Smooth muscle cell (in vitro differentiated cells): ENCODE data around the gene NUDT1. TPM values are rescaled to one million over a fixed set of nuclear protein-coding genes. Genes with fewer than 3 reads are reported as not detected.

ENCODE experiments used
- DNase-seq: peaks from one replicate; lab custom pipeline; 2025; ENCODE audit not compliant: unreplicated experiment; lab: John Stamatoyannopoulos, UW
- H2AFZ ChIP-seq: fragments of 200-600 bp; sonication (generic); 2 replicates; pipeline ENCODE4 v1.6.0; 2016; ENCODE audit warnings: antibody characterized with exemption, low read depth, mild to moderate bottlenecking
- H3F3A ChIP-seq: fragments of 200-600 bp; sonication (generic); 2 replicates; pipeline ENCODE4 v1.6.0; 2017; ENCODE audit warnings: antibody characterized with exemption, low read depth
- H3K27ac ChIP-seq: fragments of 200-600 bp; sonication (generic); 2 replicates; pipeline ENCODE4 v1.5.1; 2016; ENCODE audit warnings: low read depth, mild to moderate bottlenecking
- H3K27me3 ChIP-seq: fragments of 200-600 bp; sonication (generic); 2 replicates; pipeline ENCODE4 v1.6.1; 2016; ENCODE audit warnings: low read depth, mild to moderate bottlenecking
- H3K36me3 ChIP-seq: fragments of 200-600 bp; sonication (generic); 2 replicates; pipeline ENCODE4 v1.5.1; 2016; ENCODE audit warnings: low read depth
- H3K4me1 ChIP-seq: fragments of 200-600 bp; sonication (generic); 2 replicates; pipeline ENCODE4 v1.5.1; 2016; ENCODE audit warnings: low read depth
- H3K4me2 ChIP-seq: fragments of 200-600 bp; sonication (generic); 2 replicates; pipeline ENCODE4 v1.6.0; 2016; ENCODE audit warnings: mild to moderate bottlenecking
- H3K4me3 ChIP-seq: fragments of 200-600 bp; sonication (generic); 2 replicates; pipeline ENCODE4 v1.5.1; 2016; ENCODE audit warnings: mild to moderate bottlenecking
- H3K79me2 ChIP-seq: fragments of 200-600 bp; sonication (generic); 2 replicates; pipeline ENCODE4 v1.6.0; 2016; ENCODE audit warnings: low read depth, mild to moderate bottlenecking
- H3K9ac ChIP-seq: fragments of 200-600 bp; sonication (generic); 2 replicates; pipeline ENCODE4 v1.6.0; 2016; ENCODE audit warnings: low read depth
- H3K9me3 ChIP-seq: fragments of 200-600 bp; sonication (generic); replicated peaks from 2 replicates; pipeline ENCODE4 v1.5.1; 2016; ENCODE audit warnings: low read depth
- H4K20me1 ChIP-seq: fragments of 200-600 bp; sonication (generic); 2 replicates; pipeline ENCODE4 v1.6.0; 2016; ENCODE audit warnings: low read depth
- CTCF ChIP-seq: fragments of 200-600 bp; sonication (generic); IDR thresholded peaks from 2 replicates; pipeline ENCODE4 v1.5.1; 2017; ENCODE audit warnings: borderline replicate concordance, mild to moderate bottlenecking, antibody characterized with exemption; ENCODE audit not compliant: insufficient read depth, poor library complexity, severe bottlenecking
- WGBS: methylation state at CpG from one replicate; pipeline ENCODE4 v1.1.7; 2016; ENCODE audit warnings: low lambda C conversion rate; 5-methylcytosine and 5-hydroxymethylcytosine counted together
- polyA plus RNA-seq: library from polyadenylated mRNA; unstranded; fragments of >200 nt; fragmentation: Nextera tagmentation; extraction: Ambion mirVana; gene quantifications from 2 replicates; pipeline ENCODE4 v1.2.1, GENCODE V29; 2016
- total RNA-seq: library from RNA; depleted of rRNA; stranded (reverse); fragments of >200 nt; gene quantifications from 2 replicates; pipeline ENCODE4 v1.2.3, GENCODE V29; 2014

The NUDT1 gene
- total and polyA plus RNA-seq, 2 experiments from 2014 or later: 20.7 to 46.0 TPM

- no peaks in the 10 kb centered on the region for H3K9me3 ChIP-seq
- DNase-seq: no peak
- no peaks in the 10 kb centered on the region for H3K4me1 ChIP-seq
- 92% methylated on average over 16 of the region's 17 CpGs for WGBS
- H2AFZ ChIP-seq: no peak overlapping the region
- no peaks in the 10 kb centered on the region for H3K27me3 ChIP-seq
- H3K4me3 ChIP-seq: no peak overlapping the region
- no peak overlapping the region for H3K27ac ChIP-seq
- no peaks in the 10 kb centered on the region for H4K20me1 ChIP-seq
- H3K9ac ChIP-seq: no peak overlapping the region
- TF ChIP-seq CTCF: no peak
- H3K36me3 ChIP-seq: no peaks in the 10 kb centered on the region
- no peaks in the 10 kb centered on the region for H3K79me2 ChIP-seq
- H3K4me2 ChIP-seq: no peak overlapping the region
- no peaks in the 10 kb centered on the region for H3F3A ChIP-seq
Observed at GRCh38 chr7:2257651-2258050, 15.6 kb downstream of the NUDT1 start.

- Histone ChIP-seq H4K20me1 (no peaks in the 10 kb centered on the region), H3K4me3 (no peak overlapping the region), H3K79me2 (no peaks in the 10 kb centered on the region), H3K27ac (no peak overlapping the region), H3K9me3 (no peaks in the 10 kb centered on the region), H3K36me3 (no peaks in the 10 kb centered on the region), H3K4me1 (no peaks in the 10 kb centered on the region), H3K27me3 (no peaks in the 10 kb centered on the region), H3K9ac (no peak overlapping the region), H2AFZ (no peak overlapping the region), H3K4me2 (no peak overlapping the region), H3F3A (no peaks in the 10 kb centered on the region)
- 95% methylated on average over 34 of the region's 34 CpGs for WGBS
- no peak for TF ChIP-seq CTCF
- no peak for DNase-seq
Observed at GRCh38 chr7:2258661-2259365, 16.8 kb downstream of the NUDT1 start.

GRCh38 chr7:2259480-2259879 lies 17.5 kb downstream of the NUDT1 start:
- no peaks in the 10 kb centered on the region for H3K9me3 ChIP-seq
- H3K4me2 ChIP-seq: no peak overlapping the region
- H3K36me3 ChIP-seq: no peaks in the 10 kb centered on the region
- no peaks in the 10 kb centered on the region for H3K27me3 ChIP-seq
- no peaks in the 10 kb centered on the region for H3K4me1 ChIP-seq
- H3K4me3 ChIP-seq: no peak overlapping the region
- no peaks in the 10 kb centered on the region for H3K79me2 ChIP-seq
- DNase-seq: no peak
- H3K9ac ChIP-seq: no peak overlapping the region
- H3K27ac ChIP-seq: no peak overlapping the region
- no peaks in the 10 kb centered on the region for H3F3A ChIP-seq
- no peak for TF ChIP-seq CTCF
- H2AFZ ChIP-seq: no peak overlapping the region
- H4K20me1 ChIP-seq: no peaks in the 10 kb centered on the region
- WGBS: 100% methylated on average over 9 of the region's 9 CpGs

GRCh38 chr7:2260820-2261219 lies 18.8 kb downstream of the NUDT1 start:
- no peaks in the 10 kb centered on the region for H4K20me1 ChIP-seq
- no peaks in the 10 kb centered on the region for H3F3A ChIP-seq
- no peak overlapping the region for H3K27ac ChIP-seq
- H3K79me2 ChIP-seq: no peaks in the 10 kb centered on the region
- no peak for DNase-seq
- 95% methylated on average over 5 of the region's 5 CpGs for WGBS
- no peak overlapping the region for H3K9ac ChIP-seq
- no peak overlapping the region for H3K4me3 ChIP-seq
- no peak for TF ChIP-seq CTCF
- H2AFZ ChIP-seq: no peak overlapping the region
- no peaks in the 10 kb centered on the region for H3K4me1 ChIP-seq
- no peaks in the 10 kb centered on the region for H3K27me3 ChIP-seq
- no peaks in the 10 kb centered on the region for H3K9me3 ChIP-seq
- H3K36me3 ChIP-seq: no peaks in the 10 kb centered on the region
- no peak overlapping the region for H3K4me2 ChIP-seq
